Measurements from ENCODE around the gene STPG3. TPM values are rescaled to one million over a fixed set of nuclear protein-coding genes. Genes with fewer than 3 reads are reported as not detected.

STPG3 gene
- total and polyA plus RNA-seq, 9 of the 15 experiments (the other 6 are each of a cell fraction or from before 2014, with no cell fraction given): not detected

DNA sequence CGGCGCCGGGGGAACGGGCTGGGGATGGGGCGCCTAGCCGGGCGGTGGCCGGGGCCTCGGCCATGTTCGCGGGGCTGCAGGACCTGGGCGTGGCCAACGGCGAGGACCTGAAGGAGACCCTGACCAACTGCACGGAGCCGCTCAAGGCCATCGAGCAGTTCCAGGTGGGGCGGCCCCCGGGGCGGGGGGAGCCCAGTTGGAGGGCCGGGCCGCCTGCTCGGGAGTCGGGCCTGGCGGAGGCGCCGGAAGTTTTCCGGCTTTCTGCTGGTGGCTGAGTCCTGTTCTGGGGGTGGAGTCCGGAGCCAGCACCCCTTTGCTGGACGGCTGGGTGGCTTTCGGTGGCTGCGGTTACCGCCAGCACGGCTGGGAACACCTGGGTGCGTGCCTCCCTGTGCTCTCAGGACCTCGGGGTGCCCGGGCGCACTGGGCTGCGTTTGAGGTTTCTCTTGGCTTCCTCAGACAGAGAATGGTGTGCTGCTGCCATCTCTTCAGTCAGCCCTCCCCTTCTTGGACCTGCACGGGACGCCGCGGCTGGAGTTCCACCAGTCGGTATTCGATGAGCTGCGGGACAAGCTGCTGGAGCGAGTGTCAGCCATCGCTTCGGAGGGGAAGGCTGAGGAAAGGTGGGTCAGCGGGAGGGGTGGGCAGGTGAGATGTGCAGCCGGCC is 4.5 kb downstream of the STPG3 start (continued):
- TF ChIP-seq GATA2 (CRISPR knock-in tag; IDR thresholded peaks at IDR 0.05) (no peak), CREB1 (IDR thresholded peaks at IDR 0.05) (no peak), CREB1 (CRISPR knock-in tag; IDR thresholded peaks at IDR 0.05) (no peak), TCF3 (CRISPR knock-in tag; IDR thresholded peaks at IDR 0.05) (no peak), ZNF436 (CRISPR knock-in tag; IDR thresholded peaks at IDR 0.05) (no peak), STAT5B (CRISPR knock-in tag; IDR thresholded peaks at IDR 0.05) (no peak), ELF1 (tag; IDR thresholded peaks at IDR 0.05) (peak; percentile 57; the same call in 1 of the 2 replicates), ZNF444 (CRISPR knock-in tag; IDR thresholded peaks at IDR 0.05) (no peak), SMARCC2 (IDR thresholded peaks at IDR 0.05; ENCODE audit: low read depth) (no peak), ARID2 (IDR thresholded peaks at IDR 0.05) (no peak), ZNF134 (CRISPR knock-in tag; conservative IDR thresholded peaks at IDR 0.05) (no peak), ZNF79 (CRISPR knock-in tag; IDR thresholded peaks at IDR 0.05; ENCODE audit: low read depth) (no peak), BDP1 (IDR thresholded peaks at IDR 0.05; ENCODE audit: insufficient read depth, insufficient read length) (no peak), MAFK (IDR thresholded peaks at IDR 0.05; ENCODE audit: low read length) (no peak), SIN3A (IDR thresholded peaks at IDR 0.05; ENCODE audit: borderline replicate concordance in 2 of 2, control insufficient read depth in 1 of 2, low read depth in 2 of 2, low read length in 2 of 2) (peak in 1 of 2 experiments; percentile 13; a peak in 2 of 4 replicates)
- TF ChIP-seq, protein P1, sequence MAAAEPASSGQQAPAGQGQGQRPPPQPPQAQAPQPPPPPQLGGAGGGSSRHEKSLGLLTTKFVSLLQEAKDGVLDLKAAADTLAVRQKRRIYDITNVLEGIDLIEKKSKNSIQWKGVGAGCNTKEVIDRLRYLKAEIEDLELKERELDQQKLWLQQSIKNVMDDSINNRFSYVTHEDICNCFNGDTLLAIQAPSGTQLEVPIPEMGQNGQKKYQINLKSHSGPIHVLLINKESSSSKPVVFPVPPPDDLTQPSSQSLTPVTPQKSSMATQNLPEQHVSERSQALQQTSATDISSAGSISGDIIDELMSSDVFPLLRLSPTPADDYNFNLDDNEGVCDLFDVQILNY (CRISPR knock-in tag; IDR thresholded peaks at IDR 0.05): no peak
- TF ChIP-seq, protein P2, sequence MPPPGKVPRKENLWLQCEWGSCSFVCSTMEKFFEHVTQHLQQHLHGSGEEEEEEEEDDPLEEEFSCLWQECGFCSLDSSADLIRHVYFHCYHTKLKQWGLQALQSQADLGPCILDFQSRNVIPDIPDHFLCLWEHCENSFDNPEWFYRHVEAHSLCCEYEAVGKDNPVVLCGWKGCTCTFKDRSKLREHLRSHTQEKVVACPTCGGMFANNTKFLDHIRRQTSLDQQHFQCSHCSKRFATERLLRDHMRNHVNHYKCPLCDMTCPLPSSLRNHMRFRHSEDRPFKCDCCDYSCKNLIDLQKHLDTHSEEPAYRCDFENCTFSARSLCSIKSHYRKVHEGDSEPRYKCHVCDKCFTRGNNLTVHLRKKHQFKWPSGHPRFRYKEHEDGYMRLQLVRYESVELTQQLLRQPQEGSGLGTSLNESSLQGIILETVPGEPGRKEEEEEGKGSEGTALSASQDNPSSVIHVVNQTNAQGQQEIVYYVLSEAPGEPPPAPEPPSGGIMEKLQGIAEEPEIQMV (tag; conservative IDR thresholded peaks at IDR 0.05; ENCODE audit: low read depth): peak; percentile 80
- TF ChIP-seq, protein P3, sequence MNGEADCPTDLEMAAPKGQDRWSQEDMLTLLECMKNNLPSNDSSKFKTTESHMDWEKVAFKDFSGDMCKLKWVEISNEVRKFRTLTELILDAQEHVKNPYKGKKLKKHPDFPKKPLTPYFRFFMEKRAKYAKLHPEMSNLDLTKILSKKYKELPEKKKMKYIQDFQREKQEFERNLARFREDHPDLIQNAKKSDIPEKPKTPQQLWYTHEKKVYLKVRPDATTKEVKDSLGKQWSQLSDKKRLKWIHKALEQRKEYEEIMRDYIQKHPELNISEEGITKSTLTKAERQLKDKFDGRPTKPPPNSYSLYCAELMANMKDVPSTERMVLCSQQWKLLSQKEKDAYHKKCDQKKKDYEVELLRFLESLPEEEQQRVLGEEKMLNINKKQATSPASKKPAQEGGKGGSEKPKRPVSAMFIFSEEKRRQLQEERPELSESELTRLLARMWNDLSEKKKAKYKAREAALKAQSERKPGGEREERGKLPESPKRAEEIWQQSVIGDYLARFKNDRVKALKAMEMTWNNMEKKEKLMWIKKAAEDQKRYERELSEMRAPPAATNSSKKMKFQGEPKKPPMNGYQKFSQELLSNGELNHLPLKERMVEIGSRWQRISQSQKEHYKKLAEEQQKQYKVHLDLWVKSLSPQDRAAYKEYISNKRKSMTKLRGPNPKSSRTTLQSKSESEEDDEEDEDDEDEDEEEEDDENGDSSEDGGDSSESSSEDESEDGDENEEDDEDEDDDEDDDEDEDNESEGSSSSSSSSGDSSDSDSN (IDR thresholded peaks at IDR 0.05; ENCODE audit: borderline replicate concordance in 1 of 2, low read depth in 2 of 2, low read length in 2 of 2): 0 out of 4 replicates have a peak, but pooled peaks of 1 of the 2 experiments have one; percentile 24
